ENCODE measurements around the gene TMEM248.
A peak's percentile ranks its signal among the peaks of the same experiment; 100 is the strongest.
"Not testable (repeated sequence)": the region's sequence is repeated elsewhere in the genome, so short reads cannot be mapped to it uniquely, and the experiment has no call there.

The TMEM248 gene

GRCh38 chr7:66996444-66997191, 75.6 kb downstream of the TMEM248 start, which contains the start of gene TYW1:
TSS of gene TYW1 (plus strand) at chr7:66996833. CDS start at chr7:66996979, 146 bp downstream.
- peaks cover 35% of the 10 kb centered on the region for H3K79me2 ChIP-seq (ENCODE audit: insufficient read depth, low read depth)
- H2AFZ ChIP-seq (ENCODE audit: low read depth), result peak within 1 kb of the TSS; percentile 72
- not testable (repeated sequence) for H3K27me3 ChIP-seq (ENCODE audit: insufficient read depth, low read depth)

GRCh38 chr7:67000601-67001258, 79.7 kb downstream of the TMEM248 start:
- peaks cover 29% of the 10 kb centered on the region for H3K79me2 ChIP-seq (ENCODE audit: insufficient read depth, low read depth)
- H3K27me3 ChIP-seq (ENCODE audit: insufficient read depth, low read depth); H3K36me3 ChIP-seq (ENCODE audit: insufficient read depth); H3K9ac ChIP-seq; H3K27ac ChIP-seq; H2AFZ ChIP-seq (ENCODE audit: low read depth); H3K4me1 ChIP-seq (ENCODE audit: low read depth, poor library complexity, severe bottlenecking); H3K4me2 ChIP-seq; H3K4me3 ChIP-seq (IDR thresholded peaks at IDR 0.05; ENCODE audit: insufficient read depth, low read depth, low read length); H4K20me1 ChIP-seq (ENCODE audit: insufficient read depth): not testable (repeated sequence)
- TF ChIP-seq CTCF (conservative IDR thresholded peaks at IDR 0.05; ENCODE audit: low read depth, low read length), result peak; percentile 50; the same call in 1 of the 2 replicates

More at GRCh38 chr7:66996444-66997191, 75.6 kb downstream of the TMEM248 start, which contains the start of gene TYW1:
- H3K4me1 ChIP-seq (ENCODE audit: low read depth, poor library complexity, severe bottlenecking), result peaks cover 19% of the 10 kb centered on the region
- not testable (repeated sequence) for H4K20me1 ChIP-seq (ENCODE audit: insufficient read depth); H3K4me3 ChIP-seq (IDR thresholded peaks at IDR 0.05; ENCODE audit: insufficient read depth, low read depth, low read length); H3K36me3 ChIP-seq (ENCODE audit: insufficient read depth)
- H3K4me2 ChIP-seq, result peak within 1 kb of the TSS; percentile 98
- peak within 1 kb of the TSS; percentile 48 for H3K27ac ChIP-seq
- peak within 1 kb of the TSS; percentile 66; the same call in 1 of the 2 replicates for H3K9ac ChIP-seq

- H3K9ac ChIP-seq; H3K36me3 ChIP-seq (ENCODE audit: insufficient read depth); H2AFZ ChIP-seq (ENCODE audit: low read depth); H3K4me1 ChIP-seq (ENCODE audit: low read depth, poor library complexity, severe bottlenecking); H3K4me2 ChIP-seq; H3K4me3 ChIP-seq (IDR thresholded peaks at IDR 0.05; ENCODE audit: insufficient read depth, low read depth, low read length); H4K20me1 ChIP-seq (ENCODE audit: insufficient read depth); H3K27ac ChIP-seq; H3K27me3 ChIP-seq (ENCODE audit: insufficient read depth, low read depth): not testable (repeated sequence)
- peaks cover 30% of the 10 kb centered on the region; the same call in 1 of the 2 replicates for H3K79me2 ChIP-seq (ENCODE audit: insufficient read depth, low read depth)
These were observed 83.1 kb downstream of the TMEM248 start for GRCh38 chr7:67004145-67004544.

- Histone ChIP-seq H2AFZ (ENCODE audit: low read depth) (no peak overlapping the region), H3K4me1 (ENCODE audit: low read depth, poor library complexity, severe bottlenecking) (no peaks in the 10 kb centered on the region), H3K9ac (no peak overlapping the region), H3K4me2 (no peak overlapping the region), H4K20me1 (ENCODE audit: insufficient read depth) (no peaks in the 10 kb centered on the region), H3K36me3 (ENCODE audit: insufficient read depth) (peaks cover 8% of the 10 kb centered on the region; the same call in 1 of the 2 replicates), H3K27ac (no peak overlapping the region), H3K27me3 (ENCODE audit: insufficient read depth, low read depth) (no peaks in the 10 kb centered on the region), H3K4me3 (IDR thresholded peaks at IDR 0.05; ENCODE audit: insufficient read depth, low read depth, low read length) (no peak overlapping the region), H3K79me2 (ENCODE audit: insufficient read depth, low read depth) (peaks cover 30% of the 10 kb centered on the region; the same call in 1 of the 2 replicates)
- no peak for TF ChIP-seq CTCF (conservative IDR thresholded peaks at IDR 0.05; ENCODE audit: low read depth, low read length)
These were observed 85.9 kb downstream of the TMEM248 start for GRCh38 chr7:67006965-67007364.
